ENCODE measurements around the gene RAB8A.
"Not testable (repeated sequence)": the region's sequence is repeated elsewhere in the genome, so short reads cannot be mapped to it uniquely, and the experiment has no call there.

RAB8A gene

DNA sequence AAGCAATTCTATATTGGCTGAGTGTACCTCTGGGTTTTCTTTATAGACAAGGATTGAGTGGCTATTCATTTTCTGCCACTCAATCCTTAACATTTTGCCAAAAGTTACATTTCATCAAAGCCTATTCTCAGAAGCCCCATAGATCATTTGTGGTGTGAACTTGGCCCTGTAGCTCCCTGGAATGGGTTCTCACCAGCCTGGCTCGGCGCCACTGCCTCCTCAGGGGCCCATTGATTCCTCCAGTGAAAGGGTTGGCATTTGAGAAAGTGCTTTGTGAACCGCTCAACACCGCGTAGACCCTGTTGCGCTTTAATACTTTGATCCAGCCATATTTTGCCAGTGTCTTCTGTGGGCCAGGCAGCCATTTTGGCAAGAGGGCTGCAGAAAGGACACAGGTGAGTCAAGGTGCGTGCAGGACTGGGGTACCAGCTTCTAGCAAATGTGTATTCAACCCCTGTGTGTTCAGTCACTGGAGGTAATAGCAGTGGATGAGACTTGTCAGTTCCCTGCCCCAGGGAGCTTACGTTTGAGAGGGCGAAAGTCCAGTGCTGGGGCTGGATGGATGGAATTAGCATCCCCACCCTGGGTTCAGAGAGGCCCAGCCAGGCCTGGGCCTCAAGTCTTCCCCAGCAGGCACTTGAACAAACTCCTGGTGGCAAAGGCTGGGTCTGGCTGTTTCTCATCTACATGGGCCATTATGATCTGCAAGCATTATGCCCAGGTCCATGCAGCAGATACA is 3.8 kb downstream of the RAB8A start:
- DNase-seq (ENCODE audit: low read depth): no peak
- TF ChIP-seq, protein P1, sequence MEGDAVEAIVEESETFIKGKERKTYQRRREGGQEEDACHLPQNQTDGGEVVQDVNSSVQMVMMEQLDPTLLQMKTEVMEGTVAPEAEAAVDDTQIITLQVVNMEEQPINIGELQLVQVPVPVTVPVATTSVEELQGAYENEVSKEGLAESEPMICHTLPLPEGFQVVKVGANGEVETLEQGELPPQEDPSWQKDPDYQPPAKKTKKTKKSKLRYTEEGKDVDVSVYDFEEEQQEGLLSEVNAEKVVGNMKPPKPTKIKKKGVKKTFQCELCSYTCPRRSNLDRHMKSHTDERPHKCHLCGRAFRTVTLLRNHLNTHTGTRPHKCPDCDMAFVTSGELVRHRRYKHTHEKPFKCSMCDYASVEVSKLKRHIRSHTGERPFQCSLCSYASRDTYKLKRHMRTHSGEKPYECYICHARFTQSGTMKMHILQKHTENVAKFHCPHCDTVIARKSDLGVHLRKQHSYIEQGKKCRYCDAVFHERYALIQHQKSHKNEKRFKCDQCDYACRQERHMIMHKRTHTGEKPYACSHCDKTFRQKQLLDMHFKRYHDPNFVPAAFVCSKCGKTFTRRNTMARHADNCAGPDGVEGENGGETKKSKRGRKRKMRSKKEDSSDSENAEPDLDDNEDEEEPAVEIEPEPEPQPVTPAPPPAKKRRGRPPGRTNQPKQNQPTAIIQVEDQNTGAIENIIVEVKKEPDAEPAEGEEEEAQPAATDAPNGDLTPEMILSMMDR (conservative IDR thresholded peaks at IDR 0.05; ENCODE audit: low read length): no peak
- no peak overlapping the region for H3K4me3 ChIP-seq (ENCODE audit: low read length)

DNA sequence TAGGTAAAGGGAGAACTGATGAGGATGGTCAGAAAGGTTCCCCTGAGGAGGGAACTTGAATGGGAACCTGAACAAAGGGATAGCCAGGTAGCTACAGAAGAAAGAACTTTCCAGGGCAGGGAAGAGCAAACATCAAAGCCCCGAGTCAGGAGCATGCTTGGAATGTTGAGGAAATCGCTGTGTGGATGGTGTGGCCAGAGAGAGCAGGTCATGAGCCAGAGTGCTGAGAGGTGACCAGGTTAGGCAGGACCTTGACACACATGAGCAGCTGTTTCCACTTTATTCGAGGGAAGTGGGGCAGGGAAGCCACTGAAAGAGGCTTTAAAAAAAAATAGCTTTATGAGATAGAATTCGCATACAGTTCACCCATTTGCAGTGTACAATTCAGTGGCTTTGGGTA is 4.4 kb downstream of the RAB8A start:
- no peak for DNase-seq (ENCODE audit: low read depth)
- no peak overlapping the region for H3K4me3 ChIP-seq (ENCODE audit: low read length)
- TF ChIP-seq, protein P1 (conservative IDR thresholded peaks at IDR 0.05; ENCODE audit: low read length): no peak

DNA sequence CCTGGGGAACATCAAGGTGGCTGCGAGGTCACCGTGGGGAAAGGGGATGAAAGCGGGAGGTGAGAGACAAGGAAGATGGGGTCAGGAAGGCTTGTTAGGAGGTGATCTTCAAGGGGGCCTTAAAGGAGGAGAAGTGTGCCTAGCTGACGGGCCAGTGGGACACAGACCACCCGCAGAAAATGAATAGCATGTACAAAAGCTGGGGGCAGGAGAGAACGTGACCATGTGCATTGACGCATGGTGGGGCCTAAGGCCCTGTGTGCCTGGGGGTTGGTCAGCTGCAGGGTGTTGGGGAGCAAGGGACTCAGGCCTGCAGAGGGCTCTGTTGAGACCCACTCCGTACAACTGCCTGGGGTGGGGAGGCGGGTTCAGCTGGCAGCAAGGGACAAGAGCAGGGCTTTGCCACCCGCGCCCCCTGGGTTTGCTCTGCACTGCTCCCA is 5.9 kb downstream of the RAB8A start:
- no peak for DNase-seq (ENCODE audit: low read depth)
- H3K4me3 ChIP-seq (ENCODE audit: low read length): no peak overlapping the region
- TF ChIP-seq, protein P1 (conservative IDR thresholded peaks at IDR 0.05; ENCODE audit: low read length): no peak

DNA sequence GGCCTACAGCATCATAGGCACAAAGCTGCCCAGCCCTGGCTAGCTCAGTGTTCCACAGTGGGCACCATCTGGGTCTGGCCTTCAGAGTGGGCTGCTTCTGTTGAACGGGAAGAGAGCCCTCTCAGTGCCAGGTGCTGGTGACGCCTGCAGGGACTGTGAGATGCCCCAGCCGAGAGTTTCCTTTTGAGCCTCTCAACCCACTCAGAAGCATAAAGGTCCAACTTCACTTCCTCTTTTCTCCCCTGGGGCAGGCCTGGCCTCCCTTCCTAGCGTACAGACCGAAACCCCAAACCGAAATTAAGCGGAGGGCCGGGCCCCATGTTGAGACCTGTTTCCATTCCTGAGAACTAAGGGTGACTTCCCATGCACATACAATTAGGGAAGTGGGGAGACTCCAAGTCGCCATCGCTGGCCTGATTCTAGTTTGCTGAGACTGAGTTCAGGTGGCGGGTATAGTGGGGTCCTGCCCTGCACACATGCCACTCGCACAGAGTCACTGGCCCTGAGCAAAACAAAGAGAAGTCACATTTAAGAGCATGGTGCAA is 6.9 kb downstream of the RAB8A start:
- H3K4me3 ChIP-seq (ENCODE audit: low read length): no peak overlapping the region
- no peak for DNase-seq (ENCODE audit: low read depth)
- TF ChIP-seq, protein P1 (conservative IDR thresholded peaks at IDR 0.05; ENCODE audit: low read length): no peak

DNA sequence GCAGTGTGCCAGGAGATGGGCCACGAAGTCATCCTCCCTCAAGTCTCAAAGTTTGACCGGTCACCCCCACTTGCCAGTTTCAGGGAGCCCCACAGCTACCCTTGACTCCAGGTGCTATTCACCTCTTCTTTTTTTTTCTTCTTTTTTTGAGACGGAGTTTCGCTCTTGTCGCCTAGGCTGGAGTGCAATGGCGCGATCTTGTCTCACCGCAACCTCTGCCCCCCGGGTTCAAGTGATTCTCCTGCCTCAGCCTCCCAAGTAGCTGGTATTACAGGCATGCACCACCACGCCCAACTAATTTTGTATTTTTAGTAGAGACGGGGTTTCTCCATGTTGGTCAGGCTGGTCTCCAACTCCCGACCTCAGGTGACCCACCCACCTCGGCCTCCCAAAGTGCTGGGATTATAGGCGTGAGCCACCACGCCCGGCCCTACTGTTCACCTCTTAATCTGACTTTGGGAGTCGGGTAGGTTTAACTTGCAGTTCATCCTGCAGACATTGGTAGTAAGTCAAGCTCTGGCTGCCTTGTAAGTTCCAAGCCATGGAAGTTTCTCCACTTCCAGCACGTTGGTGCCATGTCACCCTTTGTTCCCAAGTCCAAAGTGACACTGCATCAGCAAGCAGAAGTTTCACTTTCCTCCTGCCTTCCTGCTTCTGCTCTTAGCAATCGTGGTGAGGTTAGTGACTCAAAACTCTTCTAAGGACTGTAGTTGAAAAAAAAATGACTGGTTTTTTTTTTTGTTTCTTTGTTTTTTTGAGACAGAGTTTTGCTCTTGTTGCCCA is 7.6 kb downstream of the RAB8A start:
- DNase-seq (ENCODE audit: low read depth); H3K4me3 ChIP-seq (ENCODE audit: low read length): not testable (repeated sequence)

DNA sequence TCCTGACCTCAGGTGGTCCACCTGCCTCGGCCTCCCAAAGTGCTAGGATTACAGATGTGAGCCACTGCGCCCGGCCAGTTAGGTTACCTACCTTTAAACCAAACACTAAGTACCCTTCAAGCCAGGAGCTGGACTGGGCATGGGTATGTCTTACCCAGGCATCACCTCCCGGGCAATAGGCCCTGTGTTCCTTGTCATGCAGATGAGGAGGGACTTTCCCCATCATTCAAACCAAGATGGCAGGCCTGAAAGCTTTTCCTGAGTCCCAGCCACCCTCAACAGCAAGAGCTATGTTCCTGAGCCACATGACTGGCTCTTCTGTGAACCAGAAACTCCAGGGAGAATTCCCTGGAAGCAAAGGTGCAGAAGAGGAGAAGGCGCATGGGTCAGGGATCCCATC is 9.5 kb downstream of the RAB8A start:
- no peak for DNase-seq (ENCODE audit: low read depth)
- no peak overlapping the region for H3K4me3 ChIP-seq (ENCODE audit: low read length)
- TF ChIP-seq, protein P1 (conservative IDR thresholded peaks at IDR 0.05; ENCODE audit: low read length): no peak

DNA sequence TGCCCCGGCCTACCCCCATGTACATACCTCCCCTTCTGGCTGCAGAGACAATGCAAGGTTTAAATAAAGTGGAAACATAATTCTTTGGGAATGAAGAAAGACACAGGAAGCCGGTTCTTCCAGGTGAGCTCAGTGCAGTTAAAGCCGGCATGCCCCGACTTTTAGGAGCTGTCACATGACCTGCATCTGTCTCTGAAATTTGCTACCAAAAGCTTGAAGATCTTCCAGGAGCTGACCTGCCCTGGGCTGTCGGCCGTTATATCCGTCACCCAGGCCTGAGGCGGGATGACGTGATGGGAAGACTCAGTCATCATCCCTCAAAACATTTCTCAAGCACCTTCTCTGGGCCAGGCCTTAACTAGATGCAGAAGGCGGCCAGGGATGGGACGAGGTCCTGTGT is 10.3 kb downstream of the RAB8A start:
- H3K4me3 ChIP-seq (ENCODE audit: low read length): no peak overlapping the region
- no peak for DNase-seq (ENCODE audit: low read depth)
- TF ChIP-seq, protein P1 (conservative IDR thresholded peaks at IDR 0.05; ENCODE audit: low read length): no peak
